SKM-1 treated with dmso at 0.1 percent for 144 hours (cell line): Measurements from ENCODE around the gene KCNQ4.

Source experiments
- DNase-seq: peaks from one replicate; lab custom pipeline; 2025; ENCODE audit not compliant: unreplicated experiment; lab: John Stamatoyannopoulos, UW

The KCNQ4 gene

GRCh38 chr1:40887652-40888051 is 104.1 kb downstream of the KCNQ4 start:
- DNase-seq, result no peak
